ENCODE measurements around the gene MBNL2.
"Not testable (repeated sequence)": the region's sequence is repeated elsewhere in the genome, so short reads cannot be mapped to it uniquely, and the experiment has no call there.

The MBNL2 gene, protein sequence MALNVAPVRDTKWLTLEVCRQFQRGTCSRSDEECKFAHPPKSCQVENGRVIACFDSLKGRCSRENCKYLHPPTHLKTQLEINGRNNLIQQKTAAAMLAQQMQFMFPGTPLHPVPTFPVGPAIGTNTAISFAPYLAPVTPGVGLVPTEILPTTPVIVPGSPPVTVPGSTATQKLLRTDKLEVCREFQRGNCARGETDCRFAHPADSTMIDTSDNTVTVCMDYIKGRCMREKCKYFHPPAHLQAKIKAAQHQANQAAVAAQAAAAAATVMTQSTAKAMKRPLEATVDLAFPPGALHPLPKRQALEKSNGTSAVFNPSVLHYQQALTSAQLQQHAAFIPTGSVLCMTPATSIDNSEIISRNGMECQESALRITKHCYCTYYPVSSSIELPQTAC

GRCh38 chr13:97221989-97222700 is at the start of gene MBNL2:
Gene MBNL2, plus strand, starts transcription at chr13:97222333. Its CDS starts 53,903 bp downstream, at chr13:97276236.
- DNase-seq (ENCODE audit: low read depth) = peak; percentile 67

- DNase-seq (ENCODE audit: low read depth) = no peak
Measured at GRCh38 chr13:97174638-97175037, 47.5 kb upstream of the MBNL2 start.

GRCh38 chr13:97175041-97175440 is 47.1 kb upstream of the MBNL2 start:
- no peak for DNase-seq (ENCODE audit: low read depth)

GRCh38 chr13:97179501-97179900 is 42.6 kb upstream of the MBNL2 start:
- no peak for DNase-seq (ENCODE audit: low read depth)

DNA sequence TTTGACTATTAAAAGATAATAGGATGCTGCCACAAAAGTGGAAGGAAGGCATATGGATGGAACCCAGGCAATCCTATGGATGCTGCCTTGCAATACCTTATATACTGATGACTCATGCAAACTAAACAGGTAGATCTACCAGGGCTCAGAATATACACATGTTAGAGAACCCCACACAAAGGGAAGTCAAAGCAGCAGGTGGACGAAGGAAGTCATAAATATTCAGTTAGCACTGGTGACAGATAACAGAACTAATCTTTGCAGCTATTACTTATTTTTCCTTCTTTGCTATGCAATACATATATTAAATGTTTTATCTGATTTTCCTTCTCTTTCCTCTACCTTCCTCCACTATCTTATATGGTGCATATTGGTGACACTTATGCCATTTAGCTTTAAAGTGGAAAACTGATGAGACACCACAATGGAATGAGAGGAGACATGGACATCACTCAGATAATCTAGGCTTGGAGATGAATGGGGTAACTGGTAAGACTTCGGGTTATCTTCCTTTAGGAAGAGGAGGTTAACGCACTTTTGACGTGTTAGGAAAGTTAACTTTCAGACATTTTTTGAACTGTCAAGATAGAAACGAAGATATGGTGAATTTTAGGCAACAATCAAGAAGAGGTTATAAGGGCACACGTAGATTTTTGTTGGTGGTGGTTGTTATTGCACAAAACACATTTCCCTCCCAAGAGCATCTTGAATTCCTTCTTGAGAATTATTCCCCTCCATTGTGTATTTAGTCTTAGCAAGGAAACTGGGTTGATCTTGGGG is 39.8 kb upstream of the MBNL2 start:
- no peak for DNase-seq (ENCODE audit: low read depth)

- no peak for DNase-seq (ENCODE audit: low read depth)
Measured at GRCh38 chr13:97185291-97185690, 36.8 kb upstream of the MBNL2 start.

- no peak for DNase-seq (ENCODE audit: low read depth)
Measured at GRCh38 chr13:97185751-97186150, 36.4 kb upstream of the MBNL2 start.

DNA sequence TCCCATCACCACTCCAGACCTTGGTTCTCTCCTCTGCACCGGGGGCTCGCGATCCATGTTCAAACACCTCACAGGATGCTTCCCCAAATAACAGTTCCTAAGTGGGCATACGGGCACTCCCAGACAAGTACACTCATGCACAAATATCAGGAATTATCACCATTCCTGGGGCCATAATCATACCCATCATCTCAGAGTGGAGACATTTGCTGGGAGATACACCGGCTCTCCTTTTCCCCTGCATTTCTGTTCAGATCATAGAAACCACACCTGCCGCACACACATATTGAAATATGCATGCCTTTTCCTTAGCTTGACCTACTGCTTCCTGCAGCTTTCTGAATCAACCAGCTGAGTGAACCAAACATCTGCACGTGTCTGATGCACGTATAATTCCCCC is 33.9 kb upstream of the MBNL2 start:
- DNase-seq (ENCODE audit: low read depth) = no peak

- DNase-seq (ENCODE audit: low read depth) = no peak
Measured at GRCh38 chr13:97189928-97190327, 32.2 kb upstream of the MBNL2 start.

- no peak for DNase-seq (ENCODE audit: low read depth)
Measured at GRCh38 chr13:97191142-97191541, 31.0 kb upstream of the MBNL2 start.

GRCh38 chr13:97191615-97192014 is 30.5 kb upstream of the MBNL2 start:
- no peak for DNase-seq (ENCODE audit: low read depth)

DNA sequence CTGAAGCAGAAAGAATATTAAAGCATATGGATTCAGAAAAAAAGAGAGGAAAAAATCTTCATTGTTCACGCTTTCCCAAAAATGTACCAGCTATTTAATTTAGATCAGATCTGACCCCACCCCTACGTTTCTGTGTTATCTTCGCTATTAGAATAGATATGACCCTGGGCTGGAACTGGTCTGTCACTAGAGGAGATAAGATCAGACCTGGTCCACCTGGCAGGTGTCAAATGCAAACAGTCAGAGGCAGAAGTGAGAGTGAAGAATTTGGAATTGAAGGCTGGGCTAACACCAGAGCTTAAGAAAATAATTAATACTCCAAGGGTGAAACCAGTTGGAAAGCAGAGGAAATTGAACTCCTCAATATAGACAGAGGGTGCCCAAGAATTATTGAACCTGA is 30.0 kb upstream of the MBNL2 start:
- no peak for DNase-seq (ENCODE audit: low read depth)

- no peak for DNase-seq (ENCODE audit: low read depth)
Measured at GRCh38 chr13:97193577-97193976, 28.6 kb upstream of the MBNL2 start.

DNA sequence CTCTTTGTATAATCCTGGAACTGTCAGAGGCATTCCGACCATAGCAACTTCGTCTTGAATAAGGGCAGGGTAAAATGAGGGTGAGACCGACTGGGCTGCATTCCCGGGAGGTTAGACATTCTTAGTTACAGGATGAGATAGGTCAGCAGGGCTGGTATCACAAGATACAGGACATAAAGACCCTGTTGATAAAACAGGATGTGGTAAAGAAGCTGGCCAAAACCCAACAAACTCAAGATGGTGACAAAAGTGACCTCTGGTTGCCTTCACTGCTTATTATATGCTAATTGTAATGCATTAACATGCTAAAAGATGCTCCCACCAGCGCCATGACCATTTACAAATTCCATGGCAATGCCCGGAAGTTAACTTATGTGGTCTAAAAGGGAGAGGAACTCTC is 27.7 kb upstream of the MBNL2 start:
- no peak for DNase-seq (ENCODE audit: low read depth)

- DNase-seq (ENCODE audit: low read depth) = no peak
Measured at GRCh38 chr13:97196340-97196739, 25.8 kb upstream of the MBNL2 start.

- DNase-seq (ENCODE audit: low read depth) = no peak
Measured at GRCh38 chr13:97198753-97199152, 23.4 kb upstream of the MBNL2 start.

- DNase-seq (ENCODE audit: low read depth) = no peak
Measured at GRCh38 chr13:97199451-97199850, 22.7 kb upstream of the MBNL2 start.

DNA sequence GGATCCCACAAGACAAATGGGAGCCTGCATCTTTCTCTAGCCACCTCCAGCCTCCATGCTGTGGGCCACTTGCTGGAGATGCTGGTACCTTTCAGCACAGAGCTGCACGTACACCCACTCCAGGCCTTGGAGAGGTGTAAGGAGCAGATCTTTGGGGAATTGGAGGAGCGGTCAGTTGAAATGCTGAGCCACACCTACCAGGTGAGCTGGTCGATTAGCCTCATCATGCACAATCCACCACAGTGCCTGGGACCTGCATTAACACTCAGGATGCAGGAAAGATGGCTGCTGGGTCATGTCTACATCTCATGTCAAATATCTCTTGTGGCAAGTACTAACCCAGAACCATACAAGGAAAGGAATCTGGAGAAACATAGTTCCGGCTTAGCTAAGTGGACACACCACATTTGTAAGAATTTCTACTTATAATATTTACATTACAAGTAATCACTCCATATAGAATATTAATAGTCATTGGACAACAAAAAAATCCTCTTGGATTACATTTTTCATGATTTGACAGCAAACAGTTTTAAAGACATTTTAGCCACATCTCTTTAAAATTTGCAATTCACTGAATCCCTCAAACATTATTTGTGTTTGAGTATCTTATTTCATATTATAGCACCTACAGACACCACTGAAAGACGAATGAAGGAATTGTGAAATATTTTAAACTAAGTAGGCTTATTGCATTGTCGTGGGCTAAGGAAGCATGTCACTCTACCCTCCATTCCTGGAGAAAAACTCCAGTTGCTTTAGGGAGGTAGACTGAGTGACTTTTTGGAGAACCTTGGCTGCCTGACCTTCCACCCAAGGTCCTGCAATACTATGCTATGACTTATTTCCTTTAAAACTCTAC is 21.8 kb upstream of the MBNL2 start:
- no peak for DNase-seq (ENCODE audit: low read depth)

DNA sequence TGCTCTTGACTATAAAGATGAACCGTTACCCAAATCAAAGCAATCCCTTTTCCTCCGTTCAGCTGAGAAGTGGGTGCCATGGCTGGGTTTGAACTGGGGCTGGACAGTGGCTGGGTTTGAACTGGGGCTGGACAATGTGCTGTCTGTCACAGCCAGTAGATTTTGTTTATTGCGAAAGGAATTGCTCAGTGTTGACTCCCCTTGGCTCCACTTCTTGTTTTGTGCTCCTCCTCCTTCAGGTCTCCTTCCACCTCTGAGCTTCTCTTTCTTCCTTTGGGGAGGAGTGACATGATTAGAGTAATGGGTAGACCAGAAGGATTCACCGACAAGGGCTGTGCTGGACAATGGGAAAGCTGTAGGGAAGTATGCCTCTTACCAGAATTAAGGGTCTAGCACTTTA is 19.4 kb upstream of the MBNL2 start:
- no peak for DNase-seq (ENCODE audit: low read depth)

DNA sequence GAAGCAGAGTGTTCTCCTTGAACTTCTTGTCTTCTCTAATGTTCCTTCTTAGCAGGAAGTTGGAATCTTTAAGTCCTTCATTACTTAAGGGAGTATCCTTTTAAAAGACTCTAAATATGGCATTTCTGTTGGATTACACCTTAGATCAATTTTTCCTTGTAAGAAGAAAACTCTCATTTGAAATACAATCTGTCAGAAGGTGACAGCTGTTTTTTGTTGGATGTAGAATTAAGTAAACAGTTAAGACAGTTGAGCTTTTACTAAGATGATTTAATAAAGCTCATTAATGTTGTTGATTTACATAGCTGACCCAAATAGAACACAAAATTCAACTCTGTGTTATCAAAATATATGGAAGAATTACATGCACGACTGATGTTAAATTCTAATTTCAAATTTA is 16.7 kb upstream of the MBNL2 start:
- no peak for DNase-seq (ENCODE audit: low read depth)

DNA sequence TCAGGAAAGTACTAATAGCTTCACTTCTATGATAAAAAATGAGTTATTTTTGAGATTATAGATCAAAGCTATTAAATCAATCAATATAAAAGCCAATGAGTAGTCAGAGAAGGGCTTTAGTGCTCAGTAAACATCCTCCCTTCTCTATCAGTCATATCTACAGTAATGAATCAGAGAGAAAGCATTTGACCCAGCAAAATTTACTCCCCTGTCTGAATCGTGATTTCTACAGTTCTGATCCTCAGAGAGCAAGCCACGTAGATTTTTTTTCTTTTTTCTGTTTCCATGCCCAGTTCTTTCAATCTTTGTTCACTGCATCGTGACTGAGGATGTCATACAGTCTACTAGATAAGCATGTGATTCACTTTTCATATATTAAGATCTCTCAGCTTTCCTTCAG is 16.2 kb upstream of the MBNL2 start:
- no peak for DNase-seq (ENCODE audit: low read depth)

DNA sequence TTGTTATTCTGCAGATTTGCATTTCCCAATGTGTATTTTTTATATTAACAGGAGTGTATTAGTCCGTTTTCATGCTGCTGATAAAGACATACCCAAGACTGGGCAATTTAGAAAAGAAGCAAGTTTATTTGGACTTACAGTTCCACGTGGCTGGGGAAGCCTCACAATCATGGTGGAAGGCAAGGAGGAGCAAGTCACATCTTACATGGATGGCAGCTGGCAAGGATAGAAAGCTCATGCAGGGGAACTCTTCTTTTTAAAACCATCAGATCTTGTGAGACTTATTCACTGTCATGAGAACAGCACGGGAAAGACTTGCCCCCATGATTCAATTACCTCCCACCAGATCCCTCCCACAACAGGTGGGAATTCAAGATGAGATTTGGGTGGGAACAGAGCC is 14.9 kb upstream of the MBNL2 start:
- not testable (repeated sequence) for DNase-seq (ENCODE audit: low read depth)

All from stimulated activated CD8-positive, alpha-beta memory T cell treated with anti-CD3 and anti-CD28 coated beads, Interleukin-12 subunit alpha, Interleukin-12 subunit beta, amount 100 ng/mL, for 4 hours (primary cell).